CD4-positive, alpha-beta T cell treated with Interleukin-15 for 4 hours (primary cell): ENCODE results near the gene C2orf74.
"Not testable (repeated sequence)": the region's sequence is repeated elsewhere in the genome, so short reads cannot be mapped to it uniquely, and the experiment has no call there.

Source experiments
- DNase-seq: peaks from one replicate; pipeline ENCODE4 v3.0.0-alpha.2; 2020; ENCODE audit warnings: low spot score

Gene C2orf74

GRCh38 chr2:61173116-61173515 lies 11.1 kb downstream of the C2orf74 start:
- DNase-seq: no peak

- no peak for DNase-seq
These were observed 13.0 kb downstream of the C2orf74 start for GRCh38 chr2:61175036-61175435.

- DNase-seq: peak; percentile 93
These were observed 15.1 kb downstream of the C2orf74 start for GRCh38 chr2:61176755-61177726.

GRCh38 chr2:61177727-61178549 lies 15.9 kb downstream of the C2orf74 start:
- DNase-seq: peak; percentile 32

- DNase-seq: no peak
These were observed 16.9 kb downstream of the C2orf74 start for GRCh38 chr2:61178603-61179545.

- DNase-seq: no peak
These were observed 18.0 kb downstream of the C2orf74 start for GRCh38 chr2:61179701-61180639.

- no peak for DNase-seq
These were observed 18.7 kb downstream of the C2orf74 start for GRCh38 chr2:61180686-61181085.

GRCh38 chr2:61181382-61182058 lies 19.5 kb downstream of the C2orf74 start:
- no peak for DNase-seq

GRCh38 chr2:61182059-61182383 lies 20.0 kb downstream of the C2orf74 start:
- DNase-seq: no peak

- no peak for DNase-seq
These were observed 21.8 kb downstream of the C2orf74 start for GRCh38 chr2:61183795-61184194.

GRCh38 chr2:61184263-61184662 lies 22.3 kb downstream of the C2orf74 start:
- DNase-seq: no peak

- no peak for DNase-seq
These were observed 23.3 kb downstream of the C2orf74 start for GRCh38 chr2:61185231-61185728.

GRCh38 chr2:61187085-61187484 lies 25.1 kb downstream of the C2orf74 start:
- no peak for DNase-seq

- DNase-seq: peak; percentile 20
These were observed 31.9 kb downstream of the C2orf74 start for GRCh38 chr2:61193670-61194561.

GRCh38 chr2:61194646-61195045 lies 32.7 kb downstream of the C2orf74 start:
- not testable (repeated sequence) for DNase-seq

GRCh38 chr2:61196671-61197070 lies 34.7 kb downstream of the C2orf74 start:
- DNase-seq: no peak

- no peak for DNase-seq
These were observed 43.1 kb downstream of the C2orf74 start for GRCh38 chr2:61205132-61205531.

- DNase-seq: no peak
These were observed 48.5 kb downstream of the C2orf74 start for GRCh38 chr2:61210332-61210981.
